HepG2 (cell line): ENCODE data around the gene PRPF38B. TPM values are rescaled to one million over a fixed set of nuclear protein-coding genes. Genes with fewer than 3 reads are reported as not detected.

Source experiments
- AFF4 ChIP-seq: sonication (generic); formaldehyde crosslinking; IDR thresholded peaks from 2 replicates; pipeline ENCODE4 v1.4.0; 2020; ENCODE audit warnings: missing genetic modification reagents
- ETV5 ChIP-seq: IDR thresholded peaks from 2 replicates; pipeline ENCODE4 v1.6.1; 2018; ENCODE audit warnings: missing biosample characterization, missing genetic modification reagents, inconsistent platforms, borderline replicate concordance
- MZF1 ChIP-seq: sonication (generic); formaldehyde crosslinking; IDR thresholded peaks from 2 replicates; pipeline ENCODE4 v1.8.1; 2023; ENCODE audit warnings: mild to moderate bottlenecking, missing genetic modification reagents, borderline replicate concordance
- NFYC ChIP-seq: IDR thresholded peaks from 2 replicates; pipeline ENCODE4 v1.6.1; 2016; ENCODE audit warnings: missing genetic modification reagents, missing compliant biosample characterization
- TRAFD1 ChIP-seq: sonication (generic); formaldehyde crosslinking; IDR thresholded peaks from 2 replicates; pipeline ENCODE4 v1.5.1; 2020; ENCODE audit warnings: missing genetic modification reagents, mild to moderate bottlenecking, borderline replicate concordance
- ZBTB14 ChIP-seq: sonication (generic); formaldehyde crosslinking; IDR thresholded peaks from 2 replicates; pipeline ENCODE4 v1.4.0; 2020; ENCODE audit warnings: missing genetic modification reagents
- ZNF432 ChIP-seq: sonication (generic); formaldehyde crosslinking; IDR thresholded peaks from 2 replicates; pipeline ENCODE4 v1.5.0; 2020; ENCODE audit warnings: missing genetic modification reagents, mild to moderate bottlenecking, borderline replicate concordance
- ZNF644 ChIP-seq: IDR thresholded peaks from 2 replicates; pipeline ENCODE4 v1.6.1; 2016; ENCODE audit warnings: low read depth
- ZNF883 ChIP-seq: sonication (generic); formaldehyde crosslinking; IDR thresholded peaks from 2 replicates; pipeline ENCODE4 v1.5.1; 2020; ENCODE audit warnings: mild to moderate bottlenecking, missing genetic modification reagents; ENCODE audit errors: not compliant biosample characterization
- ZSCAN21 ChIP-seq: sonication (generic); formaldehyde crosslinking; IDR thresholded peaks from 2 replicates; pipeline ENCODE4 v1.8.0; 2022; ENCODE audit warnings: mild to moderate bottlenecking, missing genetic modification reagents, moderate library complexity, borderline replicate concordance
- ZSCAN22 ChIP-seq: sonication (generic); formaldehyde crosslinking; IDR thresholded peaks from 2 replicates; pipeline ENCODE4 v1.4.0; 2020; ENCODE audit warnings: mild to moderate bottlenecking, missing genetic modification reagents
- polyA plus RNA-seq, 8 experiments: library from polyadenylated mRNA; depleted of rRNA in 3 of 8; stranded (reverse) in 7 of 8; unstranded in 1 of 8; fragments of >200 nt; fragmentation: Illumina TruSeq in 4 of 8; extraction: Trizol in 4 of 8; gene quantifications; 2 replicates each; pipeline versions ENCODE4 v1.2.1 to v1.2.3, GENCODE V29; 2011 to 2016; ENCODE audit warnings: low read depth in 4 of 8, missing spikeins in 1 of 8, mixed read lengths in 1 of 8; ENCODE audit not compliant: insufficient read depth in 1 of 8
- total RNA-seq, 5 experiments: library from RNA; depleted of rRNA; stranded (reverse); fragments of >200 nt; fragmentation: Illumina TruSeq; extraction: Trizol; gene quantifications; 2 replicates each; pipeline ENCODE4 v1.2.3, GENCODE V29; 2016; ENCODE audit warnings: low read depth in 1 of 5
- TF ChIP-seq, protein P1 (sequence below): sonication (generic); formaldehyde crosslinking; IDR thresholded peaks from 2 replicates; pipeline ENCODE4 v1.5.0; 2020; ENCODE audit warnings: mild to moderate bottlenecking, missing genetic modification reagents
- TF ChIP-seq, protein P2 (sequence below): sonication (generic); formaldehyde crosslinking; IDR thresholded peaks from 2 replicates; pipeline ENCODE4 v1.5.1; 2020; ENCODE audit warnings: missing genetic modification reagents, mild to moderate bottlenecking, borderline replicate concordance

Gene PRPF38B
- total and polyA plus RNA-seq, 2 of the 13 experiments (the other 11 are each of a cell fraction or from before 2014, with no cell fraction given): 25.7 to 29.7 TPM

DNA sequence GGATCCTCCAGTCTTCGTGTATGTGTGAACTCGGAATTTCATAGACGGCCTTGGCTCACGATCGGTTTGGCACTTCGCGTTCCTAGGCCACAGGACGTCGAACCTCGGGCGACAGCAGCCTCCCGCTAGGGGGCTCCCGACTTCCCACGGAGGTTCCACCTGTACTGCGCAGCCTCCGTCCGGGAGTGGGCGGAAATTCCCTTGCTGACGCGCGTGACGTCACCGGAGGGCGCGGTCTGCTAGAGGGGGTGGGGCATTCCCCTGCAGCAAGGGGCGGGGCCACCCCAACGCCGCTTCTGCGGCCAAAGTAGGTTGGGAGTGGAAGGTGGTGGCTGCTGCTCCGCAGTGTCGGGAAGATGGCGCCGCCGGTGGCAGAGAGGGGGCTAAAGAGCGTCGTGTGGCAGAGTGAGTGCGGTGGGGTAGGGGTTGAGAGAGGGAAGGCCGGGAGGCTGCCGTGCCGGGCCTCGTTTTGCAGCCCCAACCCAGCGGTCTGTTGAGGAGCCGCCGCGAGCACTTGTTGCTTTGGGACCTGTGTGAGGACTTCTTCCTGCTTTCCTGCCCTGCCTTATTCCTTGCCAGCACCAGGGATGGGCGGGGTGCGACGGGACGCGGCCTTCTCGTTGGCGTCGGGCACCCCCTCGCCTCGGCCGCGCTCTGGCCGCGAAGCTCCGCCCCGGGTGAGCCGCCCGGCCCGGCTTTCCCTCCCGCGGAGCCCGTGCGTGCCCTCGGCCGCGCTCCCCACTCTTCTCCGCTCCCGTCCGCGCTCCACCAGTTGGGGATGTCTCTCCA is 54.5 kb downstream of the PRPF38B start, which contains the start of gene STXBP3 (continued):
- TF ChIP-seq, protein P1, sequence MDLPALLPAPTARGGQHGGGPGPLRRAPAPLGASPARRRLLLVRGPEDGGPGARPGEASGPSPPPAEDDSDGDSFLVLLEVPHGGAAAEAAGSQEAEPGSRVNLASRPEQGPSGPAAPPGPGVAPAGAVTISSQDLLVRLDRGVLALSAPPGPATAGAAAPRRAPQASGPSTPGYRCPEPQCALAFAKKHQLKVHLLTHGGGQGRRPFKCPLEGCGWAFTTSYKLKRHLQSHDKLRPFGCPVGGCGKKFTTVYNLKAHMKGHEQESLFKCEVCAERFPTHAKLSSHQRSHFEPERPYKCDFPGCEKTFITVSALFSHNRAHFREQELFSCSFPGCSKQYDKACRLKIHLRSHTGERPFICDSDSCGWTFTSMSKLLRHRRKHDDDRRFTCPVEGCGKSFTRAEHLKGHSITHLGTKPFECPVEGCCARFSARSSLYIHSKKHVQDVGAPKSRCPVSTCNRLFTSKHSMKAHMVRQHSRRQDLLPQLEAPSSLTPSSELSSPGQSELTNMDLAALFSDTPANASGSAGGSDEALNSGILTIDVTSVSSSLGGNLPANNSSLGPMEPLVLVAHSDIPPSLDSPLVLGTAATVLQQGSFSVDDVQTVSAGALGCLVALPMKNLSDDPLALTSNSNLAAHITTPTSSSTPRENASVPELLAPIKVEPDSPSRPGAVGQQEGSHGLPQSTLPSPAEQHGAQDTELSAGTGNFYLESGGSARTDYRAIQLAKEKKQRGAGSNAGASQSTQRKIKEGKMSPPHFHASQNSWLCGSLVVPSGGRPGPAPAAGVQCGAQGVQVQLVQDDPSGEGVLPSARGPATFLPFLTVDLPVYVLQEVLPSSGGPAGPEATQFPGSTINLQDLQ (CRISPR knock-in tag): no peak
- TF ChIP-seq AFF4 (CRISPR knock-in tag) (no peak; the same call in 1 of the 2 replicates), TRAFD1 (CRISPR knock-in tag) (no peak), NFYC (peak; percentile 23; the same call in 1 of the 2 replicates), ZNF432 (no peak), ZNF644 (CRISPR knock-in tag) (peak; percentile 58; the same call in 1 of the 2 replicates), ZBTB14 (peak; percentile 46; the same call in 1 of the 2 replicates), ZNF883 (peak; percentile 84), ZSCAN21 (CRISPR knock-in tag) (peak; percentile 28; the same call in 1 of the 2 replicates), ETV5 (CRISPR knock-in tag) (peak; percentile 67), MZF1 (CRISPR knock-in tag) (no peak), ZSCAN22 (CRISPR knock-in tag) (peak; percentile 41; the same call in 1 of the 2 replicates)
- TF ChIP-seq, protein P2, sequence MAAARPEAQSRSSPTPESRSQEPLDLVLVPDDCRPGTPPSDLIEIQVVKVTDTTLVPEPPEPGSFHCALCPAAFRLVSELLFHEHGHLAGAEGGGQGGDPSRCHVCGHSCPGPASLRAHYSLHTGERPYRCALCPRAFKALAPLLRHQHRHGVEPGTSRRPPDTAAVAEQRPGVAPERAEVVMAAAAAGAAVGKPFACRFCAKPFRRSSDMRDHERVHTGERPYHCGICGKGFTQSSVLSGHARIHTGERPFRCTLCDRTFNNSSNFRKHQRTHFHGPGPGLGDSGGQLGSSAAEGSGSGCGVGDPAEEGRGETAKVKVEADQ (CRISPR knock-in tag): peak; percentile 90
